Thyroid gland (tissue), 4 donors: ENCODE results near the gene MGAT5. TPM values are rescaled to one million over a fixed set of nuclear protein-coding genes. Genes with fewer than 3 reads are reported as not detected.

Source experiments
- DNase-seq, 2 donors: peaks; one replicate each; pipeline ENCODE4 v3.0.0-alpha.2; 2019
- H3K27ac ChIP-seq, 3 donors: fragments of 200-600 bp; sonication (generic); 1 replicate in 2 of 3; 2 replicates in 1 of 3; pipeline ENCODE4 v1.5.1; 2016 to 2019; ENCODE audit warnings: mild to moderate bottlenecking in 1 of 3, moderate library complexity in 1 of 3
- H3K27me3 ChIP-seq: fragments of 200-600 bp; sonication (generic); one replicate; pipeline ENCODE4 v1.5.1; 2019
- H3K36me3 ChIP-seq, 2 donors: fragments of 200-600 bp; sonication (generic); one replicate each; pipeline ENCODE4 v1.5.1; 2016 to 2019
- H3K4me1 ChIP-seq, 2 donors: fragments of 200-600 bp; sonication (generic); one replicate each; pipeline ENCODE4 v1.5.1; 2017 to 2019
- H3K4me3 ChIP-seq, 3 donors: fragments of 200-600 bp; sonication (generic); replicated peaks in 1 of 3; 1 replicate in 2 of 3; 2 replicates in 1 of 3; pipeline ENCODE4 v1.5.1; 2016; ENCODE audit warnings: mild to moderate bottlenecking in 1 of 3
- H3K9me3 ChIP-seq: fragments of 200-600 bp; sonication (generic); one replicate; pipeline ENCODE4 v1.5.1; 2017
- CTCF ChIP-seq, 6 experiments: fragments of 200-600 bp in 3 of 6; fragments of 450-650 bp in 3 of 6; sonication (generic) in 3 of 6; IDR thresholded peaks; one replicate each; pipeline ENCODE4 v1.5.1; 2016 to 2019; ENCODE audit warnings: antibody characterized with exemption in 6 of 6, mild to moderate bottlenecking in 2 of 6, inconsistent platforms in 1 of 6, moderate library complexity in 1 of 6
- POLR2A ChIP-seq, 2 donors: fragments of 450-650 bp; IDR thresholded peaks; one replicate each; pipeline ENCODE4 v1.6.1; 2017; ENCODE audit warnings: antibody characterized with exemption in 2 of 2, mild to moderate bottlenecking in 2 of 2, moderate library complexity in 1 of 2
- WGBS, 2 donors: methylation state at CpG; one replicate each; pipeline ENCODE4 v1.1.5; 2017; 5-methylcytosine and 5-hydroxymethylcytosine counted together
- intact Hi-C: fragments of 100-400 bp; cut with DNase I; formaldehyde crosslinking; loops from one replicate; pipeline ENCODE4 v1.15.1; 2023
- total RNA-seq, 4 donors: library from RNA; depleted of rRNA; stranded (reverse); fragments of >200 nt; gene quantifications; one replicate each; pipeline ENCODE4 v1.2.3, GENCODE V29; 2016

Gene MGAT5
- total RNA-seq, 4 donors from 2014 or later: 47.5 to 64.4 (median 50.4) TPM

DNA sequence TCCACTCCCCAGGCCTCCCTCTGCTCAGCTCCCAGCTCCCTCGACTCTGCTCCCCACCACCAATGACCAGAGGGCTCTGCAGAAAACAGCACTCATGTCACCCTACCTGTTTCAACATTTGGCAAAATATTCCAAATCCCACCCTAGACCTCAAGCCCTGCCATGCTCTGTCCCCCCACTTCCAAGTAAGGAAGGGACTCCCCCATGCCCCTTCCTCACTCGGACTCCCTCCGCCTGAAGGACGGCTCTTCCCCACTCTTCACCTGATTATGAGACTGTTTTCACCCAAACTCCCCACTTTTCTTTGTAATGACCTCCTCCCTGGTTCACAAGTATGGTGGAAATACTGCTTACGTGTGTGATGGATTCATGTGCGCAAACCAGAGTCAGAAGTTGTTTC lies 208.4 kb downstream of the MGAT5 start:
- Histone ChIP-seq H3K4me3 (no peak overlapping the region), H3K4me1 (peaks cover 0 to 11% of the 10 kb centered on the region in 2 donors), H3K27me3 (no peaks in the 10 kb centered on the region), H3K9me3 (no peaks in the 10 kb centered on the region), H3K36me3 (no peaks in the 10 kb centered on the region), H3K27ac (no peak overlapping the region)
- intact Hi-C loops: no loop called here
- TF ChIP-seq CTCF (IDR thresholded peaks at IDR 0.05) (no peak), POLR2A (IDR thresholded peaks at IDR 0.05) (no peak)
- DNase-seq: no peak
- 89 to 94% methylated on average over 6 of the region's 6 CpGs for WGBS, 2 donors

GRCh38 chr2:134462791-134463698 lies 209.2 kb downstream of the MGAT5 start:
- no peak overlapping the region for H3K4me3 ChIP-seq
- no peak for DNase-seq
- H3K9me3 ChIP-seq: no peaks in the 10 kb centered on the region
- no peaks in the 10 kb centered on the region for H3K27me3 ChIP-seq
- 92 to 95% methylated on average over 9 to 11 of the region's 11 CpGs for WGBS, 2 donors
- TF ChIP-seq CTCF (IDR thresholded peaks at IDR 0.05) (no peak), POLR2A (IDR thresholded peaks at IDR 0.05) (no peak)
- intact Hi-C loops: no loop called here
- peaks cover 0 to 11% of the 10 kb centered on the region in 2 donors for H3K4me1 ChIP-seq
- no peaks in the 10 kb centered on the region for H3K36me3 ChIP-seq
- H3K27ac ChIP-seq: no peak overlapping the region

- intact Hi-C loops: no loop called here
- H3K4me1 ChIP-seq: peaks cover 0 to 11% of the 10 kb centered on the region in 2 donors
- WGBS, 2 donors: 72 to 91% methylated on average over 2 to 7 of the region's 7 CpGs
These were observed 209.8 kb downstream of the MGAT5 start for GRCh38 chr2:134463699-134464022.

GRCh38 chr2:134465228-134466105 lies 211.6 kb downstream of the MGAT5 start:
- Histone ChIP-seq H3K4me3 (no peak overlapping the region), H3K36me3 (no peaks in the 10 kb centered on the region), H3K9me3 (no peaks in the 10 kb centered on the region), H3K4me1 (peaks cover 0 to 11% of the 10 kb centered on the region in 2 donors), H3K27me3 (no peaks in the 10 kb centered on the region), H3K27ac (no peak overlapping the region)
- no peak for DNase-seq
- 76 to 84% methylated on average over 6 of the region's 6 CpGs for WGBS, 2 donors
- no peak for TF ChIP-seq CTCF (IDR thresholded peaks at IDR 0.05)
- TF ChIP-seq POLR2A (IDR thresholded peaks at IDR 0.05): no peak
- intact Hi-C loops: no loop called here

More at GRCh38 chr2:134463699-134464022, 209.8 kb downstream of the MGAT5 start:
- Histone ChIP-seq H3K36me3 (no peaks in the 10 kb centered on the region), H3K27ac (no peak overlapping the region), H3K27me3 (no peaks in the 10 kb centered on the region), H3K4me3 (no peak overlapping the region), H3K9me3 (no peaks in the 10 kb centered on the region)
- TF ChIP-seq CTCF (IDR thresholded peaks at IDR 0.05): no peak
- no peak for TF ChIP-seq POLR2A (IDR thresholded peaks at IDR 0.05)
- DNase-seq: no peak
